ENCODE measurements around the gene NLRC3. TPM values are rescaled to one million over a fixed set of nuclear protein-coding genes. Genes with fewer than 3 reads are reported as not detected.

The NLRC3 gene
- total RNA-seq, 1 experiment from 2014 or later: 22.4 TPM

GRCh38 chr16:3561626-3562025, 15.6 kb downstream of the NLRC3 start:
- peaks cover 12% of the 10 kb centered on the region; the same call in 1 of the 2 replicates for H3K36me3 ChIP-seq (ENCODE audit: insufficient read depth, low read length)
- no peaks in the 10 kb centered on the region for H3K4me1 ChIP-seq (ENCODE audit: low read length)
- H3K9ac ChIP-seq (ENCODE audit: low read length): no peak overlapping the region

GRCh38 chr16:3554351-3554928, 22.8 kb downstream of the NLRC3 start:
- no peaks in the 10 kb centered on the region for H4K20me1 ChIP-seq (ENCODE audit: insufficient read depth, low read depth, low read length)
- no peaks in the 10 kb centered on the region for H3K27me3 ChIP-seq (ENCODE audit: low read length)
- 0 out of 2 replicates have a peak, but pooled peaks cover 6% of the 10 kb centered on the region for H3K9me2 ChIP-seq (replicated peaks; ENCODE audit: insufficient read depth, low read length)
- H3K9me3 ChIP-seq (ENCODE audit: low read length): no peaks in the 10 kb centered on the region
- H3K9ac ChIP-seq (ENCODE audit: low read length): no peak overlapping the region
- no peaks in the 10 kb centered on the region for H3K79me2 ChIP-seq (ENCODE audit: low read length)
- H3K36me3 ChIP-seq (ENCODE audit: insufficient read depth, low read length): peaks cover 34% of the 10 kb centered on the region
- H3K4me3 ChIP-seq (ENCODE audit: low read length): no peak overlapping the region
- DNase-seq: no peak
- H2AFZ ChIP-seq (ENCODE audit: low read length): no peak overlapping the region
- no peak overlapping the region for H3K27ac ChIP-seq (ENCODE audit: low read length)
- no peak overlapping the region for H3K4me2 ChIP-seq (ENCODE audit: low read depth, low read length, poor library complexity, severe bottlenecking)
- no peaks in the 10 kb centered on the region for H3K4me1 ChIP-seq (ENCODE audit: low read length)

More at GRCh38 chr16:3561626-3562025, 15.6 kb downstream of the NLRC3 start:
- no peak for DNase-seq
- H3K9me3 ChIP-seq (ENCODE audit: low read length): no peaks in the 10 kb centered on the region
- no peak overlapping the region for H3K27ac ChIP-seq (ENCODE audit: low read length)
- H3K27me3 ChIP-seq (ENCODE audit: low read length): no peaks in the 10 kb centered on the region
- H3K4me2 ChIP-seq (ENCODE audit: low read depth, low read length, poor library complexity, severe bottlenecking): no peak overlapping the region
- no peaks in the 10 kb centered on the region for H3K9me2 ChIP-seq (replicated peaks; ENCODE audit: insufficient read depth, low read length)
- no peaks in the 10 kb centered on the region for H3K79me2 ChIP-seq (ENCODE audit: low read length)
- H2AFZ ChIP-seq (ENCODE audit: low read length): no peak overlapping the region
- H4K20me1 ChIP-seq (ENCODE audit: insufficient read depth, low read depth, low read length): no peaks in the 10 kb centered on the region
- H3K4me3 ChIP-seq (ENCODE audit: low read length): no peak overlapping the region

- Histone ChIP-seq H3K27ac (ENCODE audit: low read length) (no peak overlapping the region), H3K4me1 (ENCODE audit: low read length) (no peaks in the 10 kb centered on the region), H3K79me2 (ENCODE audit: low read length) (no peaks in the 10 kb centered on the region), H3K27me3 (ENCODE audit: low read length) (no peaks in the 10 kb centered on the region), H3K9ac (ENCODE audit: low read length) (no peak overlapping the region), H3K4me2 (ENCODE audit: low read depth, low read length, poor library complexity, severe bottlenecking) (no peak overlapping the region), H2AFZ (ENCODE audit: low read length) (no peak overlapping the region), H4K20me1 (ENCODE audit: insufficient read depth, low read depth, low read length) (no peaks in the 10 kb centered on the region), H3K9me2 (replicated peaks; ENCODE audit: insufficient read depth, low read length) (0 out of 2 replicates have a peak, but pooled peaks cover 6% of the 10 kb centered on the region), H3K9me3 (ENCODE audit: low read length) (no peaks in the 10 kb centered on the region), H3K4me3 (ENCODE audit: low read length) (no peak overlapping the region), H3K36me3 (ENCODE audit: insufficient read depth, low read length) (peaks cover 34% of the 10 kb centered on the region)
- no peak for DNase-seq
These were observed 23.9 kb downstream of the NLRC3 start for GRCh38 chr16:3553138-3553923.

GRCh38 chr16:3550851-3551847, 26.1 kb downstream of the NLRC3 start:
- no peak overlapping the region for H3K9ac ChIP-seq (ENCODE audit: low read length)
- H3K36me3 ChIP-seq (ENCODE audit: insufficient read depth, low read length): peaks cover 29% of the 10 kb centered on the region
- H3K4me2 ChIP-seq (ENCODE audit: low read depth, low read length, poor library complexity, severe bottlenecking): no peak overlapping the region
- H3K4me1 ChIP-seq (ENCODE audit: low read length): no peaks in the 10 kb centered on the region
- H3K27ac ChIP-seq (ENCODE audit: low read length): no peak overlapping the region
- no peak overlapping the region for H2AFZ ChIP-seq (ENCODE audit: low read length)
- H3K27me3 ChIP-seq (ENCODE audit: low read length): no peaks in the 10 kb centered on the region
- DNase-seq: no peak
- 0 out of 2 replicates have a peak, but pooled peaks cover 6% of the 10 kb centered on the region for H3K9me2 ChIP-seq (replicated peaks; ENCODE audit: insufficient read depth, low read length)
- H3K79me2 ChIP-seq (ENCODE audit: low read length): no peaks in the 10 kb centered on the region
- no peaks in the 10 kb centered on the region for H4K20me1 ChIP-seq (ENCODE audit: insufficient read depth, low read depth, low read length)
- H3K9me3 ChIP-seq (ENCODE audit: low read length): no peaks in the 10 kb centered on the region
- H3K4me3 ChIP-seq (ENCODE audit: low read length): no peak overlapping the region

GRCh38 chr16:3549906-3550305, 27.3 kb downstream of the NLRC3 start:
- no peak overlapping the region for H3K9ac ChIP-seq (ENCODE audit: low read length)
- H3K27me3 ChIP-seq (ENCODE audit: low read length): no peaks in the 10 kb centered on the region
- H3K4me1 ChIP-seq (ENCODE audit: low read length): no peaks in the 10 kb centered on the region
- no peaks in the 10 kb centered on the region for H3K9me3 ChIP-seq (ENCODE audit: low read length)
- H3K4me2 ChIP-seq (ENCODE audit: low read depth, low read length, poor library complexity, severe bottlenecking): no peak overlapping the region
- no peaks in the 10 kb centered on the region for H4K20me1 ChIP-seq (ENCODE audit: insufficient read depth, low read depth, low read length)
- no peaks in the 10 kb centered on the region for H3K79me2 ChIP-seq (ENCODE audit: low read length)
- H3K36me3 ChIP-seq (ENCODE audit: insufficient read depth, low read length): peaks cover 29% of the 10 kb centered on the region
- H2AFZ ChIP-seq (ENCODE audit: low read length): no peak overlapping the region
- H3K4me3 ChIP-seq (ENCODE audit: low read length): no peak overlapping the region
- DNase-seq: no peak
- H3K27ac ChIP-seq (ENCODE audit: low read length): no peak overlapping the region
- 0 out of 2 replicates have a peak, but pooled peaks cover 6% of the 10 kb centered on the region for H3K9me2 ChIP-seq (replicated peaks; ENCODE audit: insufficient read depth, low read length)

GRCh38 chr16:3548859-3549258, 28.3 kb downstream of the NLRC3 start:
- no peak for DNase-seq
- H3K4me2 ChIP-seq (ENCODE audit: low read depth, low read length, poor library complexity, severe bottlenecking): no peak overlapping the region
- no peaks in the 10 kb centered on the region for H4K20me1 ChIP-seq (ENCODE audit: insufficient read depth, low read depth, low read length)
- H3K9me3 ChIP-seq (ENCODE audit: low read length): no peaks in the 10 kb centered on the region
- no peaks in the 10 kb centered on the region for H3K79me2 ChIP-seq (ENCODE audit: low read length)
- 0 out of 2 replicates have a peak, but pooled peaks cover 6% of the 10 kb centered on the region for H3K9me2 ChIP-seq (replicated peaks; ENCODE audit: insufficient read depth, low read length)
- no peak overlapping the region for H3K4me3 ChIP-seq (ENCODE audit: low read length)
- H3K36me3 ChIP-seq (ENCODE audit: insufficient read depth, low read length): peaks cover 20% of the 10 kb centered on the region
- no peak overlapping the region for H3K9ac ChIP-seq (ENCODE audit: low read length)
- H3K4me1 ChIP-seq (ENCODE audit: low read length): no peaks in the 10 kb centered on the region
- no peak overlapping the region for H3K27ac ChIP-seq (ENCODE audit: low read length)
- no peaks in the 10 kb centered on the region for H3K27me3 ChIP-seq (ENCODE audit: low read length)
- H2AFZ ChIP-seq (ENCODE audit: low read length): no peak overlapping the region

- H3K36me3 ChIP-seq (ENCODE audit: insufficient read depth, low read length): peaks cover 20% of the 10 kb centered on the region
- no peaks in the 10 kb centered on the region for H3K9me3 ChIP-seq (ENCODE audit: low read length)
- H3K4me3 ChIP-seq (ENCODE audit: low read length): no peak overlapping the region
- 0 out of 2 replicates have a peak, but pooled peaks cover 6% of the 10 kb centered on the region for H3K9me2 ChIP-seq (replicated peaks; ENCODE audit: insufficient read depth, low read length)
- DNase-seq: no peak
- no peak overlapping the region for H3K9ac ChIP-seq (ENCODE audit: low read length)
- H3K27me3 ChIP-seq (ENCODE audit: low read length): no peaks in the 10 kb centered on the region
- no peak overlapping the region for H3K4me2 ChIP-seq (ENCODE audit: low read depth, low read length, poor library complexity, severe bottlenecking)
- no peaks in the 10 kb centered on the region for H3K79me2 ChIP-seq (ENCODE audit: low read length)
- no peaks in the 10 kb centered on the region for H4K20me1 ChIP-seq (ENCODE audit: insufficient read depth, low read depth, low read length)
- no peaks in the 10 kb centered on the region for H3K4me1 ChIP-seq (ENCODE audit: low read length)
- no peak overlapping the region for H3K27ac ChIP-seq (ENCODE audit: low read length)
- no peak overlapping the region for H2AFZ ChIP-seq (ENCODE audit: low read length)
These were observed 28.8 kb downstream of the NLRC3 start for GRCh38 chr16:3548445-3548844.

Data from Karpas-422 (cell line).